Jurkat, Clone E6-1 (cell line): ENCODE measurements around the gene UBE2L6.
A peak's percentile ranks its signal among the peaks of the same experiment; 100 is the strongest.

Experiments used
- DNase-seq: peaks from one replicate; pipeline ENCODE4 v3.0.0-alpha.2; 2011; ENCODE audit warnings: low read depth, low spot score
- H3K4me3 ChIP-seq: 2 replicates; pipeline ENCODE4 v1.5.1; 2011; ENCODE audit warnings: mild to moderate bottlenecking, low read length, control low read depth, moderate library complexity

UBE2L6 gene

GRCh38 chr11:57571606-57572005 lies 4.1 kb upstream of the UBE2L6 start:
- H3K4me3 ChIP-seq, result no peak overlapping the region
- DNase-seq, result peak; percentile 59

GRCh38 chr11:57568330-57568766 lies 876 bp upstream of the UBE2L6 start:
- H3K4me3 ChIP-seq, result peak overlapping the region; percentile 89
- DNase-seq, result peak; percentile 74

DNA sequence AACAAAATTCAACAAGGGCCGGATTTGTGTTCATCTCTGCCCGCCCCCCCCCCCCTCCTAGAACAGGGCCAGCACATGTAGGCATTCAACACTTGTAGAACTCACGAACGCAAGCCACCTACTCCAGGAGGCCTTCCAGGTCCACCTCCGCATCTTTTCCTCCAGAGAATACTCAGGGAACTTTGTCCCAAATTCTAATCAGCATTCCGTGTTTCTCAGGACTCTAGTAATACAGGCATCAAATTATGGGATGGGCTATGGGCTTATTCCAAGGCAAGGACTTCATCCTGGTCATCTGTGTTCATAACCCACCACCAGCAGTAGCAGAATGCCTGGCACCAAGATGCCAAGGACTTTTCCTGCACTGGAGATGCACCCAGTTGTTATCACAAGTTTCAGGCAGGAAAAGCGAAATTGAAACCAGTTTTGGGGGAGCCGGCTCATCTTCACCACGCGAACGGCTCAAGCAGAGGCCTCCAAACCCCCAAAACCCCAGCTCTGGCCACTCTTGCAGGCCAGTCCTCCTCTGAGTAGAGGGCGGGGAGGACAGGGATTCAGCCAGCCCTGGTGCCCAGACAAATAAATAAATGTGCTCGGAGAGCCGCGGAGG lies 462 bp downstream of the UBE2L6 start:
- H3K4me3 ChIP-seq, result peak overlapping the region; percentile 89
- DNase-seq, result no peak

DNA sequence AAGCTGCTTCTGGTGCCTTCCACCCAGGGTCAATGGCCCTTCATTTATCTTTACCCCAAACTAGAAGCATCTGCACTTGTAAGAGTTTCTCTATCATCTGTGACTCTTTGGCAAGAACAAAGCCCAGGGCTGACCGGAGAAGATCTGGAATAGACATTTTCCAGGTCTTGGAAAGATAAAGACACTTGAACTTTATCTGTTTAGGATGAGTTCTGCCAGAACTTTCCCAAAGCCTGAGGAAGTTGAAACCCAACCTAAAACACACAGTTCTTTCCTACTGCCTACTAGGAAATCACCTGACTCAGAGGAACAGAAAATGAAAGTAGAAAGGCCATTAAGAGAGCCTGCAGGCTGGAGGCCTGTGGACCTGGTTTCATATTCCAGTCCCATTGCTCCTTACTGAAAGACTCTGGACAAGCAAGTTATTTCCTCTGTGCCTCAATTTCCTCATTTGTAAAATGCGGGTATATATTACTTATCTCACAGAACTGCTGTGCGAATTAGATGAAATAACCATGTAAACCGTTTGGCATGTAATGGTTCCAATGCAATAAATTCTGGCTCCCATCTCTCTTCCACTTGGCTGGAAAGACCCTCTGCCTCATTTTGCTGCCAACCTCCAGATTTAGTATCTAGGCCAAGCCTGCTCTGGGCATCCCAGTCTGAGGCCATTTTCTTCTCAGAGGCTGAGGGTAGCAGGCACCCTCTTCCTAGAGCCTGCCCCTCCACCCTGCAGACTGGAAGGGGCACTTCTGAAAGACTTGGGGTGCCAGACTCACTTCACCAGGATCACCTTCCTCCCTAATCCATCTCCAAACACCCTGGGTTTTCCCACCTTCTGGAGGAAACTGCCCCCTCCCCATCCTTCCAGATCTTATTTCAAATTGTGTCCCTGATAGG lies 1.2 kb downstream of the UBE2L6 start:
- DNase-seq, result peak; percentile 45

GRCh38 chr11:57562596-57562995 lies 4.9 kb downstream of the UBE2L6 start:
- no peak for DNase-seq

More for the DNA sequence above, 1.2 kb downstream of the UBE2L6 start:
- peak overlapping the region; percentile 89 for H3K4me3 ChIP-seq

DNA sequence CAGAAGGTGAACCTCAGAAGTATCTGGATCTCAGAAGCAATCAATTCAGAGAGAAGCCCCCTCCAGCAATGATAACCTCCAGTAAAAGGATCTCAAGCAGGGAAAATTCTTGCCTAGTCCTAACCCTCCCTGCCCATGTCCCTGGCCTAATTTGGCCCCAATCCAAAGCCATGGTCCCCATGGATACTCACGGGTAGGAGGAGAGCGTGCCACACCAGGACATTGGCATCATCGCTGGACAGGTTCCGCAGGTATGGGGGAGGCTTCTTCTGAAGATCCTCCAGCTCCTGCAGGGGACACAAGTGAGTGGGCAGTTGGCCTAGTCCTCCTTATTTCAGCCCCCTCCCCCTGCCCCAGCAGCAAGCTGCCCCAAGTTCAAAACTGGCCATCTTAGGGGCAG lies 7.3 kb downstream of the UBE2L6 start:
- H3K4me3 ChIP-seq, result no peak overlapping the region
- no peak for DNase-seq

More at GRCh38 chr11:57562596-57562995, 4.9 kb downstream of the UBE2L6 start:
- H3K4me3 ChIP-seq, result no peak overlapping the region

DNA sequence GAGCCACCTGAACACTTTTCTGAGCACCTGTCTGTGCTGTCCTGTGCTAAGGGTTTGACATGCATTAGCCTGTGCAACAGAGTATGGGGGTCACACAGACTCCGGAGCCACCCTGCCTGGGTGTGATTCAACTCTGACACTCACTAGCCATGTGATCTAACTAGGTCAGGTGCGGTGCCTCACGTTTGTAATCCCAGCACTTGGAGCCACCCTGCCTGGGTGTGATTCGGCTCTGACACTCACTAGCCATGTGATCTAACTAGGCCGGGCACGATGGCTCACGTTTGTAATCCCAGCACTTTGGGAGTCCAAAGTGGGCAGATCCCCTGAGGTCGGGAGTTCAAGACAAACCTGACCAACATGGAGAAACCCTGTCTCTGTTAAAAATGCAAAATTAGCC lies 11.4 kb downstream of the UBE2L6 start:
- no peak overlapping the region for H3K4me3 ChIP-seq
- DNase-seq, result no peak

GRCh38 chr11:57555393-57555792 lies 12.1 kb downstream of the UBE2L6 start:
- H3K4me3 ChIP-seq, result no peak overlapping the region
- no peak for DNase-seq

DNA sequence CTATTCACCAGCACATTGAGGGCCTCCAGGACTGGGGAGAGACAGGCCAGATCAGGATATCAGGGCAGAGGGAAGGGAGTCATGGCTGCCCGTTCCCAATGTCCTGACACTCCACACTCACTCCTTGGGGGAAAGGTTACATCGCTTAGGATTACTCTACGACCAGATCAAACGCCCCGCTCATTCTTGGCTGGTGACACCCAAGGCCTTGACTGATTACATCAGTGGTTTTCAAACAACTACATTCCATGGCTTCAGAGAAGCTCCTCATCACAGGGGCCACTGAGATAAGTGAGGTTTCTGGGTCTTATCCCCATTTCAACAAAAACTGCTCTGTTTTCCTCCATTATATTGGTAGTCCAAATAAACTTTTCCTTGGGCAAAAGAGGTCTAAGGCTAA lies 15.0 kb downstream of the UBE2L6 start:
- H3K4me3 ChIP-seq, result no peak overlapping the region
- no peak for DNase-seq

DNA sequence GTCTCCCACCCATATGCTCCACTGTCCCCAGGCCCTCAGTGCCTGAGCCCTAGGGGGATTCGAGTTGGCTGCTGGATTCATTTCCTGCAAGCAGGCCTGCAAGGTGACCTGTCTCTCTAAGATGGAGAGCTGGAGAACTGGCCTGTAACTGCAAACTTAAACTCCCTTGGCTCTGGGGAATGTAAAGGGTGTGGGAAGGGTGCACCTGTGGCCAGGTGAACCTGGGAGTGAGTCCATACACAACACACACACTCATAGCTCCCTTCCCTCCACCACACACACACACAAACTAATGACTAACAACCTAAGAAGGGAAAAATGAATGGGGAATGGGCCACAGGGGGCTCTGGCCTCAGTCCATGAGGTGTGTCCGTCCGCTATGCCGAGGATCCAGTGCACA lies 15.5 kb downstream of the UBE2L6 start:
- no peak overlapping the region for H3K4me3 ChIP-seq
- DNase-seq, result no peak

GRCh38 chr11:57549983-57550382 lies 17.5 kb downstream of the UBE2L6 start:
- no peak overlapping the region for H3K4me3 ChIP-seq
- DNase-seq, result no peak

DNA sequence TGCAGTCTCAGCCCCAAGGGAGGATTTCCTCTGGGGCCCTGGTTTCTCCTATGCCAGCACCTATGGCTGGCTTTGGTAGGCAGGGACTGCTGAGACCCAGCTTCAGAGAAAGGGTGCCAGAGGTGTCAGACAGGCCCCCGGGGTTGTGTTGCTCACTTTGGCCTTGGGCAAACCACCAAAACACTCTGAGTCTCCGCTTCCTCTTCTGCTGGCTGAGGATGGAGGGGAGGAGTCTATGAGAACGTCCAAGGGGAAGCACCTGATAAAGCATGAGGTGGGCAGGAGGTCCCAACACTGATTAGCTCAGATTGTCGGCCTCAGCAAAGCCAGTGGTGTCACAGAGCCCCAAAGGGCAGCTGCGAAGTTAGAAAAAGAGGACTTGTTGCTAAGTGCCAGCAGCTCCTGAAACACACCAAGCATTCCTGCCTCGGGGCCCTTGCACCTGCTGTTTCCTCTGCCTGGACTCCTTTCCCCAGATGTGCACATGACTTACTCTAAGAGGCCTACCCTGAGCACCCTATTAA lies 19.6 kb downstream of the UBE2L6 start:
- H3K4me3 ChIP-seq, result no peak overlapping the region
- no peak for DNase-seq

DNA sequence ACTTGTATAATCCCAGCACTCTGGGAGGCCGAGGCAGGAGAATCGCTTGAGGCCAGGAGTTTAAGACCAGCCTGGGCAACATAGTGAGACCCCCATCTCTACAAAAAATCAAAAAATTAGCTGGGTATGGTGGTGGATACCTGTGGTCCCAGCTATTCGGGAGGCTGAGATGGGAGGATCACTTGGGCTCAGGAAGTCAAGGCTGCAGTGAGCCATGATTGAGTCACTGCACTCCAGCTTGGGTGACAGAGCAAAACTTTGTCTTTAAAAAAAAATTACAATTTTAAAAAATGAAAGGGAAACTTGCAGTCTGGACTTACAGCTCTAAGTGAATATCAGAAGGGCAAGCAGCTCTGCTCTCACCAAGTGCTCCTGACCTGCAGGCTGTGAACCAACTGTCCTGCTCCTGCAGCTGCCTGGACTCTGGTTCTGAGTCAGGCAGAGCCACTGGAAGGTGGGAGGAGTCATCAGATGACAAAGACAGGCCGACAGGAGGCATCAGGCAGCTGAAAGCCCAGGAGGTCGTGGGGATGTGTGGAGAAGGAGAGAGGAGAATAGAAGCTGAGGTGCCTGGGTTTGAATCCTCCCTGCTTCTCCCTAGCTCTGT lies 20.5 kb downstream of the UBE2L6 start:
- no peak for DNase-seq
- no peak overlapping the region for H3K4me3 ChIP-seq

- DNase-seq, result no peak
- H3K4me3 ChIP-seq, result no peak overlapping the region
Measured at GRCh38 chr11:57546451-57546850, 21.0 kb downstream of the UBE2L6 start.

- no peak for DNase-seq
- H3K4me3 ChIP-seq, result no peak overlapping the region
Measured at GRCh38 chr11:57545883-57546282, 21.6 kb downstream of the UBE2L6 start.

DNA sequence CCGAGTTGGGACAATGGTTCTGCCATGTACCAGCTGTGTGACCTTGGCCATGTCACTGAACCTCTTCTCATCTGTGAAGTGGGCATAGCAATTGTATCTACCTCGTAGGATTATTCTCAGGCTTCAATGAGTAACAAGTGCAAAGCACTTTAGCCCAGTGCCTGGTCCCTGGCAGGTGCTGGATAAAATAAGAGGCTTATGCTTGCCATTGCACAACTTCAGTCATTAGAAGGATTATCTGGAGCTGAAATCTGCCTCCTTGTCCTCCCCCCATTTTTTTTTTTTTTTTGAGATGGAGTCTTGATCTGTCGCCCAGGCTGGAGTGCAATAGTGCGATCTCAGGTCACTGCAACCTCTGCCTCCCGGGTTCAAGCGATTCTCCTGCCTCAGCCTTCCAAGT lies 22.9 kb downstream of the UBE2L6 start:
- H3K4me3 ChIP-seq, result no peak overlapping the region
- DNase-seq, result no peak

GRCh38 chr11:57543593-57543992 lies 23.9 kb downstream of the UBE2L6 start:
- H3K4me3 ChIP-seq, result no peak overlapping the region
- DNase-seq, result no peak

DNA sequence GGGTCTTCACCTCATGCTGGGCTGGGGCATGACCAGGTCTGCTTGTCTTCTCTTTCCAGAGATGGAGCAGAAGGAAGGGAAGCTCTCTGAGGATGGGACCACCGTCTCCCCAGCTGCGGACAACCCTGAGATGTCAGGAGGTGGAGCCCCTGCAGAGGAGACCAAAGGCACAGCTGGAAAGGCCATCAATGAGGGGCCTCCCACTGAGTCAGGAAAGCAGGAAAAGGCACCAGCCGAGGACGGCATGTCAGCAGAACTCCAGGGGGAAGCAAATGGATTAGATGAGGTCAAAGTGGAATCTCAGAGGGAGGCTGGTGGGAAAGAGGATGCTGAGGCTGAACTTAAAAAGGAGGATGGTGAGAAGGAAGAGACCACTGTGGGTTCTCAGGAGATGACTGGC lies 24.9 kb downstream of the UBE2L6 start:
- DNase-seq, result no peak
- no peak overlapping the region for H3K4me3 ChIP-seq

DNA sequence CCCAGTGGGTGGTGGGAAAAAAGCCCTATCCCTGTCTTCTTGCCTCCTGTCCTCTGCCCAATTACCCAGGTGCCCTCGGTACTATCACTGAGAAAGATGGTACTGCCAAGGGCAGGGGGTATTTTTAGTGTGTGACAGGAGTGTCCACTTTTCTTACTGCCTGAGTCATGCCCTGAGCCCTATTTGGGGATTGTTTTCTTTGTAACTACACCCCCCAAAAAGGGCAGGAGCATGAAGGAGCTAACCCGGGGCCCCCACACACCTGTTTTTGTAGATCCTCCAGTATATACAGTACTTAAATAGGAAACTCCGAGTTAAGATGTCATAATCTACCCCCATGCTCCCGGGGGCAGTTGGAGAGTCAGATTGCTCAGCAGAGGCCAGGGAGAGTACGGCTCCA lies 26.3 kb downstream of the UBE2L6 start:
- H3K4me3 ChIP-seq, result no peak overlapping the region
- DNase-seq, result no peak

- no peak overlapping the region for H3K4me3 ChIP-seq
- DNase-seq, result no peak
Measured at GRCh38 chr11:57539342-57539741, 28.1 kb downstream of the UBE2L6 start.
